H4 (cell line): ENCODE results near the gene SUN1. TPM values are rescaled to one million over a fixed set of nuclear protein-coding genes. Genes with fewer than 3 reads are reported as not detected.
A peak's percentile ranks its signal among the peaks of the same experiment; 100 is the strongest.

ENCODE experiments used
- DNase-seq: peaks from one replicate; pipeline ENCODE4 v3.0.0-alpha.2; 2015; ENCODE audit warnings: low spot score
- total RNA-seq: library from RNA; depleted of rRNA; stranded (reverse); fragments of >200 nt; shearing (Covaris generic); gene quantifications from 2 replicates; pipeline ENCODE4 v1.2.3, GENCODE V29; 2014

Gene SUN1
- total RNA-seq, 1 experiment from 2014 or later: 157 TPM

GRCh38 chr7:805261-805660 is 27.0 kb upstream of the SUN1 start:
- DNase-seq: no peak

DNA sequence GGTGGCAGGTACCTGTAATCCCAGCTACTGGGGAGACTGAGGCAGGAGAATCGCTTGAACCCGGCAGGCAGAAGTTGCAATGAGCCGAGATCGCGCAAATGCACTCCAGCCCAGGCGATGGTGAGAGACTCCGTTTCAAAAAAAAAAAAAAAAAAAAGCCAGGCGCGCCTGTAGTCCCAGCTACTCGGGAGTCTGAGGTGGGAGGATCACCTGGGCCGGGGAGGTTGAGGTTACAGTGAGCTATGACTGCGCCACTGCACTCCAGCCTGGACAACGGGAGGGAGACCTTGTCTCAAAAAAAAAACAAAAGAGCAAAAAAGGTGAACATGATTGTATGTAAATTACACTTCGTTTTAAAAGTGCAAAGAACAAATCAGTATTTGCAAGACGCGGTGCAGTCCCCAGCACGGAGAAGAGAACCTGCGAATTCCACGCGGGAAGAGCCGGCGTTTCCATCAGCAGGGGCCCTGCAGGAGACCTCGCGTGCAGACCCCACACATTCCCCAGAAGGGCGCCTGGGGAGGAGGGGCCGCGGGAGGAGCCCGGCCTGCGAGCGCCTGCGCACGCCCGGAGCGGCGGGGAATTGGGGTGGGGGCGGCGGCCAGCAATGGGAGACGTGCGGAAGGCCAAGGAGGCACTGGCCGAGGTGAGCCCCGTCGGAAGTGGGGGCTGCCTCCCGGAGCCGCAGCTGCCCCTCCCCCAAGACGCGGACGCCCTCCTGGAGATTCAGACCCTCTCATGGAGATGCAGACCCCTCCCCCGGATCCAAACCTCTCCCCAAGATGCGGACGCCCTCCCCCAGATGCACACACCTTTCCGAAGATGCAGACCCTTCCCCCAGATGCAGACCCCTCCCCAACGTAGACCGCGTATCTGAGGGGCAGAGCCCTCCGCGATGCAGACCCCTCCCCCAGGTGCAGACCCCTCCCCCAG is 16.7 kb upstream of the SUN1 start:
- no peak for DNase-seq

DNA sequence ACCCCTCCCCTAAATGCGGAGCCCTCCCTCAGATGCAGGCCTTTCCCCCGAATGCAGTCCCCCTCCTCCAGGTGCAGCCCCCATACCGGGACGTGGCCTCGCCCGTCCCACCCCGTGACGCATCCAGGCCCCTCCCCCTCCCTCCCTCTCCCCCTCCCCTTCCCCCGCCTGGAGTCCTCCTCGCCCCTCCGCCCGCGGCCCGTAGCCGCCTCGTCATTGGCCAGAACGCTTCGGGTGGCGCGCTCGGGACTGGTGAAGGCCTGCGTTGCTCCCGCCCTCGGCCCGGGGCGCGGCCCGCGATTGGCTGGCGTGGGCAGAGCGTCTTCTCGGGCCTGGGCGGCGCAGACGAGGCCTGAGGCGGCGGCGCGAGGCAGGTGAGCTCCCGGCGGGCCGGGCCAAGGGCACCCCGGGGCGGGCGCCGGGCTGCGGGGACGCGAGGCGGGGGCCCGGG is 16.0 kb upstream of the SUN1 start:
- DNase-seq: peak; percentile 100

GRCh38 chr7:816751-817671 is 15.3 kb upstream of the SUN1 start:
- no peak for DNase-seq

DNA sequence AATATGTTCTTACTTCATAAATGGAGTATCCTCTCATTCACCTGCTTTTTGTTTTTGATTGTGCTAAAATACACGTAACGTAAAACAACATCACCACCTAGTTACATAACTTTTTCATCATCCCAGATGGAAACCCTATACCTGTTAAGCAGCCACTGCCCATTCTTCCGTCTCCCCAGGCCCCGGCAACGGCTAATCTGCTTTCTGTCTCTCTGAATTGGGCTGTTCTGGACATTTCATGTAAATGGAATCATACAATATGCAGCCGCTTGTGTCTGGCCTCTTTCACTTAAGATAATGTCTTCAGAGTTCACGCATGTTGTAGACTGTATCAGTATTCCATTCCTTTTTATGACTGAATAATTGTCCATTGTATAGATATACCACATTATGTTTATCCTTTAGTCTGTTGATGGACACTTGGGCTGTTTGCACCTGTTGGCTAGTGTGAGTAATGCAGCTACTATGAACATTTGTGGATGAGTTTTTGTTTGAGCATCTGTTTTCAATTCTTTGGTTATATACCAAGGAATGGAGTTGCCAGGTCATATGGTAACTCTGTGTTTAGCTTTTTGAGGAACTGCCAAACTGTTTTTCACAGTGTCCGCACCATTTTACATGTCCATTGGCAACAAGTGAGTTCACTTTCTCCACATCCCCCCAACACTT is 14.1 kb upstream of the SUN1 start:
- peak; percentile 70 for DNase-seq

- no peak for DNase-seq
Observed at GRCh38 chr7:820341-820740, 11.9 kb upstream of the SUN1 start.

- DNase-seq: no peak
Observed at GRCh38 chr7:821688-822087, 10.6 kb upstream of the SUN1 start.

- DNase-seq: no peak
Observed at GRCh38 chr7:822692-823276, 9.5 kb upstream of the SUN1 start.

DNA sequence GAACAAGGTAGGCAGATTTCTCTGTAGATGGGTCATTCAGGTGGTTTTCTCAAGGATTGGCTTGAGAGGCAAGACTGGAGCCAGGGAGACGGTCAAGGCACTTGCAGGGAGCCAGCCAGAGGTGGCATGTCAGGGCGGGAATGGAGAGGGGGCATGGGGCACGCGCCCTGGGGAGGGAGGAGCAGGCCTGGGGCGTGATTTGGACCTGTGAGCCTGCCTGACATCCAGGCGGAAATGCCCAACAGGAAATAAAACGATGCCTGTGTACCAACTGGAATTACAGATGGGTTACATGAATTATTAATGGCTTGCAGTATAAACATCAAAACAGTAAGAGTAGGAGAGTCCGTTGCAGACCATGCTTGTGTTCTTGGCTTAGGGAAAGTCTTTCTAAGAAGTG is 8.6 kb upstream of the SUN1 start:
- no peak for DNase-seq

DNA sequence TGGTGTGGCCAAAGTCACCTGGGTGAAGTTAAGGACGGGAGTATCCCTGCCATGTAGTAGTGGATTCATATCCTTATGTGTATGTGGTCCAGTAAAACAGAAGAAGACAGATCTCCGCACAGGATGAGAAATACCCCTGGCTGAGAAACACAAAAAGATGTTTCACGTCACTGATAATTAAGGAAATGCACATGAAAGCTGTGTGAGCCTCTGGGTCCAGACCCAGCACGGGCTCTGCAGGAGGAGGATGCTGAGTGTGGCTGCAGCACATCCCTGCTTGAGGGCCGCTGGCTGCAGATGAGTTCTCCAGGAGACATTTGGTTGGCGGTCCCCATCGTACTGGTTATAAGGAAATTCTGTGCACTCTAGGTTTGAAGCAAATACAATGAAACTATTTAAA is 8.2 kb upstream of the SUN1 start:
- no peak for DNase-seq

DNA sequence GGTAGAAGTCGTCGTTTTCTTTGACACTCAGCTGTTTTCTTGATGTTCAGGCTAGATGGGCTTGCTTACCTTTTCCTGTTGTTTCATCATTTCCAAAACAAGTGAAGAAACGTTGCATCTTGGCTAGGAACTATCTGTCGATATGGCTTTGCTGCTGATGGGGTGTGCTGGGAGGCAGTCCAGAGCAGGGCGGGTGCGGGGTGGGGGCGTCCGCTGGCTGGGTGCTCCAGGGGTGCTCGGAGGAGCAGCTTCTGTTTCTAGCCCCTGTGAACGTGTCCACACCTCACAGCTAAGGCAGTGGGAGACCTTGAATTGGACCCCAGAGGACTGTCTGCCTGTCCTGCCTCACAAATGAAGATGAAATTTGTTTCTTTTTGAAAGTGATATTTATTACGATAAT is 7.6 kb upstream of the SUN1 start:
- DNase-seq: no peak

- DNase-seq: no peak
Observed at GRCh38 chr7:825386-825785, 6.9 kb upstream of the SUN1 start.

DNA sequence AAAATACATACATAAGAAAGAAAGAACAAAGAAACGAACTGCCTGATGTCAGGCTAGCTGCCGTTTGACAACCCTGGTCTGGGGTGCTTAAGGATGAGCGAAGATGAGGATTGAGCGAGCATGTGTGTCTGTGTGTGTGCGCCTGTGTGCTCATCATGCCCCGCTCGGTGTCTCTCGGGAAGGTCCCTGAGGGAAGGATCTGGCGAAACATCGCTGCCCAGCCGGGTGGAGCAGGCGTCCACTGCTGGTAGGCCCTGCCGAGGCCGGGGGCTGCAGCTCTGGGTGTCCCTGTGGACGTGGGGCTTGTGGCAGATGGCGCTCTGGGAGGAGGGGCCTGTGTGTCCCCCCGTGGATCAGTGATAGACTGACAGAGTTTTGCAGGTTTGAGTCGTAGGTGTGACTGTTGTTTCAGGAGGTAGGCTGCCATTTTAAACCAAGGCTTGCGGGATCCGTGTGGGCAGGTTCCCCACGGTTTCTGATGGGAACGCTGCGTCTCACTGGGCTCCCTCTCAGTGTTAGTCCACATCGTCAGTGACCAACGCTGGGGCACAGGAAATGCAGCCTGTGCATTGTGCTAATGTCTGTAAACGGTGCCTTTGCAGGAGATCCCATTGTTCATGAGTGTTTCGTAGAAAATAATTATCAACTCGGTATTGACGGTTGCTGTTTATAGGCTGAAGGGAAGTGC is 5.9 kb upstream of the SUN1 start:
- DNase-seq: no peak

- no peak for DNase-seq
Observed at GRCh38 chr7:828793-829561, 3.3 kb upstream of the SUN1 start.

- DNase-seq: no peak
Observed at GRCh38 chr7:830069-830468, 2.2 kb upstream of the SUN1 start.

GRCh38 chr7:831596-832166 is 595 bp upstream of the SUN1 start:
- peak; percentile 96 for DNase-seq

GRCh38 chr7:832968-833424 is 720 bp downstream of the SUN1 start:
- DNase-seq: no peak

DNA sequence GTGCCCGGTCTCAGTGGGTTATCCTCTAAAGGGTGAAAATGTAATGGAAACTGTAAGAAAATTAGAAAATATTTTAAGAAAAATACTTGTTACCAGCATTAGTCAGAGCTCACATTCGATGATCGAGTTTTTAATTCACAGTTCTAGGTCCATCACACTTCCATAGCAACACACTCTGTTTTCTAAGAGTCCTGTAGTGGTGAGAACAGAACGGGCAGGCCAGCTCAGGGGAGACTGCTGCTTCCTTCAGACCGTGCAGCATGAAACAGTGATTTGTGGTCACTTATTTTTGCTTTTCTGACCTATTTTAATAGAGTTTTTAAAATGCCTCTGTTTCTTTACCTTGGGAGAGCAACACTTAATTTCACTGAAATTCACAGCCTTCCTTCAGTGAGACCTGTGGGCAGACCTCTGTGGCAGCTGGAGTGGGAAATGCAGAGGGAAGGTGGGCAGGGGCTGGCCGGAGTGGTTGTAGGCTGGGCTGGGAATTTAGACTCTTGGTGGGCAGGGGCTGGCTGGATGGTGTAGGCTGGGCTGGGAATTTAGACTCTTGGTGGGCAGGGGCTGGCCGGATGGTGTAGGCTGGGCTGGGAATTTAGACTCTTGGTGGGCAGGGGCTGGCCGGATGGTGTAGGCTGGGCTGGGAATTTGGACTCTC is 1.5 kb downstream of the SUN1 start:
- no peak for DNase-seq

DNA sequence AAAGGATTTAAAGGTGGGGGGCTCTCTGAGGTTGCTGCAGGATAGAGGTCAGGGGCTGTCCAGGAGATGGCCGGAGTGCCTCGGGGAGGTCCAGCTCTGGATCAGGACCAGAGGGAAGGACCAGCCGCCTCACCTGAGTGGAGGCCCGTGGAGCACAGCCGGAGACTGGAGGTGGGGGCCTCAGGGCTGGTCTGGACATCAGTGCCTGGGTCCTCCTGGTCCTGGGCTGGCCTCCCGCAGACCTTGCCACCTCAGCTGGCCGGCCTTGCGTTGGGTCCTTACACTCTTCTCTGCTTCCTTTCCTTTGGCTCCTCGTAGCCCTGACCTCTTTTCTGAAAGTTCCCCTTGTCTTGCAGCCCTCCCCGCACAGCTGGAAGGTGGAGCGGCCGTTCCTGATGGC is 2.0 kb downstream of the SUN1 start:
- DNase-seq: no peak
